Neuronal stem cell (in vitro differentiated cells): Measurements from ENCODE around the gene ARMC2.
"Not testable (repeated sequence)": the region's sequence is repeated elsewhere in the genome, so short reads cannot be mapped to it uniquely, and the experiment has no call there.

Source experiments
- DNase-seq: peaks from one replicate; pipeline ENCODE4 v3.0.0-alpha.2; 2013; ENCODE audit warnings: low spot score
- H2AFZ ChIP-seq: one replicate; pipeline ENCODE4 v1.6.1; 2013; ENCODE audit warnings: mild to moderate bottlenecking, low read length, inconsistent platforms
- H2AK5ac ChIP-seq: 2 replicates; pipeline ENCODE4 v1.6.1; 2013; ENCODE audit warnings: low read depth, mild to moderate bottlenecking, inconsistent platforms, low read length, moderate library complexity, mixed read lengths
- H2BK120ac ChIP-seq: 2 replicates; pipeline ENCODE4 v1.6.1; 2013; ENCODE audit warnings: low read depth, mild to moderate bottlenecking, inconsistent platforms, low read length, moderate library complexity, mixed read lengths
- H2BK12ac ChIP-seq: one replicate; pipeline ENCODE4 v1.6.1; 2013; ENCODE audit warnings: low read length, inconsistent platforms
- H2BK15ac ChIP-seq: 2 replicates; pipeline ENCODE4 v1.6.1; 2013; ENCODE audit warnings: mild to moderate bottlenecking, low read length, inconsistent platforms, mixed read lengths
- H2BK5ac ChIP-seq: one replicate; pipeline ENCODE4 v1.6.1; 2013; ENCODE audit warnings: inconsistent platforms, mild to moderate bottlenecking, low read length, moderate library complexity
- H3K14ac ChIP-seq: one replicate; pipeline ENCODE4 v1.6.1; 2013; ENCODE audit warnings: low read length, inconsistent platforms
- H3K18ac ChIP-seq: 2 replicates; pipeline ENCODE4 v1.6.1; 2013; ENCODE audit warnings: low read length, inconsistent platforms
- H3K23ac ChIP-seq: 2 replicates; pipeline ENCODE4 v1.6.1; 2013; ENCODE audit warnings: low read depth, mild to moderate bottlenecking, mixed read lengths, low read length, inconsistent platforms; ENCODE audit not compliant: poor library complexity
- H3K27ac ChIP-seq: replicated peaks from 3 replicates; pipeline ENCODE4 v1.5.1; 2013; ENCODE audit warnings: low read length, inconsistent platforms
- H3K27me3 ChIP-seq, 3 experiments: 2 replicates each; pipeline ENCODE4 v1.6.1; 2013; ENCODE audit warnings: low read length in 3 of 3, mild to moderate bottlenecking in 2 of 3, inconsistent platforms in 1 of 3, low read depth in 1 of 3, mixed read lengths in 1 of 3, moderate library complexity in 1 of 3; ENCODE audit not compliant: control insufficient read depth in 3 of 3, insufficient read depth in 3 of 3
- H3K36me3 ChIP-seq, 2 donors: replicated peaks in 1 of 2; 2 replicates each; pipeline ENCODE4 v1.6.1; 2013; ENCODE audit warnings: low read length in 2 of 2; ENCODE audit not compliant: control insufficient read depth in 2 of 2, insufficient read depth in 2 of 2
- H3K4ac ChIP-seq: 2 replicates; pipeline ENCODE4 v1.6.1; 2013; ENCODE audit warnings: inconsistent platforms, mild to moderate bottlenecking, low read length, moderate library complexity
- H3K4me1 ChIP-seq, 2 donors: 1 replicate in 1 of 2; 2 replicates in 1 of 2; pipeline ENCODE4 v1.6.1; 2013; ENCODE audit warnings: low read length in 2 of 2, low read depth in 1 of 2; ENCODE audit not compliant: control insufficient read depth in 2 of 2, insufficient read depth in 1 of 2
- H3K4me2 ChIP-seq: one replicate; pipeline ENCODE4 v1.6.1; 2013; ENCODE audit warnings: mild to moderate bottlenecking, low read length, inconsistent platforms; ENCODE audit not compliant: insufficient read depth, poor library complexity, severe bottlenecking
- H3K4me3 ChIP-seq, 2 donors: 2 replicates each; pipeline ENCODE4 v1.5.1; 2013; ENCODE audit warnings: low read length in 2 of 2, mild to moderate bottlenecking in 2 of 2, inconsistent platforms in 1 of 2, moderate library complexity in 1 of 2
- H3K79me1 ChIP-seq: one replicate; pipeline ENCODE4 v1.6.1; 2013; ENCODE audit warnings: low read depth, mild to moderate bottlenecking, inconsistent platforms, low read length, moderate library complexity
- H3K9ac ChIP-seq: one replicate; pipeline ENCODE4 v1.6.1; 2013; ENCODE audit warnings: mild to moderate bottlenecking, low read depth, low read length, inconsistent platforms; ENCODE audit not compliant: poor library complexity
- H3K9me3 ChIP-seq, 2 donors: replicated peaks in 1 of 2; 2 replicates each; pipeline versions ENCODE3 to v1.6.1; 2013; ENCODE audit warnings: low read length in 2 of 2, mild to moderate bottlenecking in 2 of 2, inconsistent platforms in 1 of 2, low read depth in 1 of 2, mixed read lengths in 1 of 2, moderate library complexity in 1 of 2; ENCODE audit not compliant: control insufficient read depth in 2 of 2, insufficient read depth in 1 of 2
- H4K8ac ChIP-seq: one replicate; pipeline ENCODE4 v1.6.1; 2013; ENCODE audit warnings: low read depth, mild to moderate bottlenecking, inconsistent platforms, low read length, moderate library complexity
- H4K91ac ChIP-seq: one replicate; pipeline ENCODE4 v1.6.1; 2013; ENCODE audit warnings: low read length, low read depth, mild to moderate bottlenecking, inconsistent platforms; ENCODE audit not compliant: poor library complexity
- WGBS, 2 donors: extraction: QIAGEN DNeasy Blood & Tissue Kit; methylation state at CpG; one replicate each; pipeline ENCODE4 v1.1.7; 2013; ENCODE audit warnings: missing lambda C conversion rate in 2 of 2, mixed read lengths in 1 of 2; ENCODE audit not compliant: insufficient read length in 2 of 2, insufficient replicate concordance in 1 of 2; ENCODE audit errors: extremely low coverage in 2 of 2; 5-methylcytosine and 5-hydroxymethylcytosine counted together

Gene ARMC2

GRCh38 chr6:108974201-108974600 lies 126.0 kb downstream of the ARMC2 start:
- H2BK120ac ChIP-seq = no peak overlapping the region
- no peak overlapping the region for H2BK5ac ChIP-seq
- DNase-seq = no peak
- H2BK12ac ChIP-seq = no peak overlapping the region
- H2AFZ ChIP-seq = no peak overlapping the region
- H3K18ac ChIP-seq = no peak overlapping the region
- H3K4ac ChIP-seq = no peak overlapping the region
- no peak overlapping the region for H3K4me3 ChIP-seq
- no peaks in the 10 kb centered on the region for H3K27me3 ChIP-seq
- H4K8ac ChIP-seq = no peak overlapping the region
- no peaks in the 10 kb centered on the region for H3K36me3 ChIP-seq
- no peak overlapping the region for H3K23ac ChIP-seq
- H2BK15ac ChIP-seq = no peak overlapping the region
- no peak overlapping the region for H3K14ac ChIP-seq
- no CpG with 5 or more reads among the region's 1 CpG for WGBS, 2 donors
- no peaks in the 10 kb centered on the region for H3K79me1 ChIP-seq
- no peaks in the 10 kb centered on the region for H3K4me1 ChIP-seq
- no peak overlapping the region for H3K27ac ChIP-seq
- H3K9ac ChIP-seq = no peak overlapping the region
- H2AK5ac ChIP-seq = no peak overlapping the region
- H4K91ac ChIP-seq = no peak overlapping the region
- no peaks in the 10 kb centered on the region for H3K9me3 ChIP-seq
- no peak overlapping the region for H3K4me2 ChIP-seq

- H2BK15ac ChIP-seq, H2AFZ ChIP-seq, H3K27ac ChIP-seq, H3K4ac ChIP-seq, H4K91ac ChIP-seq, H3K27me3 ChIP-seq, H3K4me1 ChIP-seq, H2AK5ac ChIP-seq, H3K9me3 ChIP-seq, H3K36me3 ChIP-seq, H3K4me2 ChIP-seq, H3K9ac ChIP-seq, H3K14ac ChIP-seq, H2BK5ac ChIP-seq, H2BK12ac ChIP-seq, DNase-seq, H3K4me3 ChIP-seq, H4K8ac ChIP-seq, H3K18ac ChIP-seq, H3K23ac ChIP-seq, H2BK120ac ChIP-seq, H3K79me1 ChIP-seq: not testable (repeated sequence)
- no CpG with 5 or more reads among the region's 1 CpG for WGBS, 2 donors
Measured at GRCh38 chr6:108978638-108979037, 130.4 kb downstream of the ARMC2 start.

GRCh38 chr6:108982154-108983113 lies 134.2 kb downstream of the ARMC2 start:
- Histone ChIP-seq H2AK5ac (no peak overlapping the region), H2BK120ac (no peak overlapping the region), H3K4ac (no peak overlapping the region), H3K4me3 (no peak overlapping the region), H2AFZ (no peak overlapping the region), H3K36me3 (peaks cover 2 to 22% of the 10 kb centered on the region in 2 donors), H4K8ac (no peak overlapping the region), H3K27ac (no peak overlapping the region), H3K79me1 (no peaks in the 10 kb centered on the region), H3K9me3 (no peaks in the 10 kb centered on the region), H3K23ac (no peak overlapping the region), H3K9ac (no peak overlapping the region), H3K4me2 (no peak overlapping the region), H4K91ac (no peak overlapping the region), H3K14ac (no peak overlapping the region), H2BK12ac (no peak overlapping the region), H3K4me1 (no peaks in the 10 kb centered on the region), H2BK15ac (no peak overlapping the region), H3K18ac (no peak overlapping the region), H3K27me3 (no peaks in the 10 kb centered on the region), H2BK5ac (no peak overlapping the region)
- no CpG with 5 or more reads among the region's 10 CpGs for WGBS, 2 donors
- DNase-seq = no peak

- Histone ChIP-seq H2BK15ac (no peak overlapping the region), H3K18ac (no peak overlapping the region), H2BK120ac (no peak overlapping the region), H3K14ac (no peak overlapping the region), H2AK5ac (no peak overlapping the region), H3K4me1 (no peaks in the 10 kb centered on the region), H4K8ac (no peak overlapping the region), H2BK5ac (no peak overlapping the region), H4K91ac (no peak overlapping the region), H3K27ac (no peak overlapping the region), H2AFZ (no peak overlapping the region), H3K4ac (no peak overlapping the region), H3K4me3 (no peak overlapping the region), H2BK12ac (no peak overlapping the region), H3K9ac (no peak overlapping the region), H3K9me3 (no peaks in the 10 kb centered on the region), H3K23ac (no peak overlapping the region), H3K4me2 (no peak overlapping the region), H3K36me3 (peaks cover 2 to 29% of the 10 kb centered on the region in 2 donors), H3K79me1 (no peaks in the 10 kb centered on the region), H3K27me3 (no peaks in the 10 kb centered on the region)
- WGBS, 2 donors = no CpG with 5 or more reads among the region's 1 CpG
- DNase-seq = no peak
Measured at GRCh38 chr6:108983151-108983550, 134.9 kb downstream of the ARMC2 start.
